Adipocyte (in vitro differentiated cells): Measurements from ENCODE around the gene GAS2L2.
"Not testable (repeated sequence)": the region's sequence is repeated elsewhere in the genome, so short reads cannot be mapped to it uniquely, and the experiment has no call there.

Experiments
- DNase-seq: peaks from one replicate; pipeline ENCODE4 v3.0.0-alpha.2; 2015; ENCODE audit warnings: low read depth
- H3K27me3 ChIP-seq: replicated peaks from 2 replicates; pipeline ENCODE4 v1.7.0; 2013; ENCODE audit warnings: mild to moderate bottlenecking, low read length, moderate library complexity; ENCODE audit not compliant: control insufficient read depth, insufficient read depth
- H3K36me3 ChIP-seq: 2 replicates; pipeline ENCODE4 v1.7.0; 2013; ENCODE audit warnings: low read length, mild to moderate bottlenecking, moderate library complexity; ENCODE audit not compliant: control insufficient read depth, insufficient read depth, severe bottlenecking
- H3K4me1 ChIP-seq: 2 replicates; pipeline ENCODE4 v1.7.0; 2013; ENCODE audit warnings: mild to moderate bottlenecking, low read length, moderate library complexity; ENCODE audit not compliant: control insufficient read depth, insufficient read depth
- H3K4me3 ChIP-seq: 2 replicates; pipeline ENCODE4 v1.7.0; 2013; ENCODE audit warnings: mild to moderate bottlenecking, low read length, moderate library complexity
- H3K9ac ChIP-seq: 2 replicates; pipeline ENCODE4 v1.7.0; 2013; ENCODE audit warnings: mild to moderate bottlenecking, low read length, moderate library complexity
- H3K9me3 ChIP-seq: 2 replicates; pipeline ENCODE4 v1.7.0; 2013; ENCODE audit warnings: mild to moderate bottlenecking, low read length, moderate library complexity; ENCODE audit not compliant: control insufficient read depth

GAS2L2 gene

DNA sequence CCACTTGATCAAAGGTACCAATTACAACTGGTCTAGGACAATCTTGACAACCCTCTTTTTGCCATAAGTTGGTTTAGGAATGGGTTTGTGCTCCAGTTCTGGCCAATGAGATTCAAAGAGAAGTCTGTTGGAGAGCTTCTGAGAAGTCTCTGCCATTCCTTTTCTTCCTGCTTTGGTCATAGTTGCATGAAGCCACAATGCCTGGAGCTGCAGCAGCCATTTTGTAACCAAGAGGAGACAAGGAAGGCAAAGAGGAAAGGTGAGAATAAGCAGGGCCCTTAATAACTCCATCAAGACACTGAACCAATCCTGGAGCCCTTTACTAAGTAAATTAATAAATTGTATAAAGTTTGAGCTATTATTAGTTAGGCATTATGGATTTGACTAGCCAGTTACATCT lies 4.2 kb upstream of the GAS2L2 start:
- peaks cover 13% of the 10 kb centered on the region for H3K4me1 ChIP-seq
- H3K27me3 ChIP-seq, result peaks cover 42% of the 10 kb centered on the region
- H3K4me3 ChIP-seq, result no peak overlapping the region
- DNase-seq, result no peak
- no peak overlapping the region for H3K9ac ChIP-seq
- H3K36me3 ChIP-seq, result no peaks in the 10 kb centered on the region
- H3K9me3 ChIP-seq, result peaks cover 4% of the 10 kb centered on the region

DNA sequence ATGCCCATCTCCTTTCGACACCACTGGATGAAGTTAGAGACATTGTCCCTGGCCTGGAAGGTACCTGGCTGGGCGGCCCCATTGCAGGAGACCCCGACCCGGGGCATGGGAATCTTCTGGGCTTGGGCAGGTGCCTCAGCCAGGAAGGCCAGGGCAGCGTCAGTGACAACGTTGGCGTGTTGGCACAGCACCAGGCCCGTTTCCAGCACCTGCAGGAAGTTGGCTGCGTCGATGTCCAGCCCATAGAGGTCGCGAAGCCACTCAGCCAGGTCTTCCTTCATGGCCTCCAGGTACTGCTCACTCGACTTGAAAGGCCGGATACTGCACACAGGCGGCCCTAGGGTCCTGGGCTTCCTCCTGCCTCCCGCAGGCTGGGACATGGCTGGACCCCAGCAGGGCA lies 568 bp downstream of the GAS2L2 start:
- no peaks in the 10 kb centered on the region for H3K36me3 ChIP-seq
- H3K9ac ChIP-seq, result peak overlapping the region; percentile 66
- H3K4me3 ChIP-seq, result peak overlapping the region; percentile 66
- peaks cover 4% of the 10 kb centered on the region for H3K9me3 ChIP-seq
- peaks cover 32% of the 10 kb centered on the region for H3K27me3 ChIP-seq
- peaks cover 38% of the 10 kb centered on the region for H3K4me1 ChIP-seq
- DNase-seq, result no peak

- H3K9me3 ChIP-seq, H3K36me3 ChIP-seq, DNase-seq, H3K4me3 ChIP-seq, H3K9ac ChIP-seq: not testable (repeated sequence)
- peaks cover 36% of the 10 kb centered on the region for H3K27me3 ChIP-seq
- H3K4me1 ChIP-seq, result peaks cover 38% of the 10 kb centered on the region
Observed at GRCh38 chr17:35751541-35751940, 1.5 kb downstream of the GAS2L2 start.

GRCh38 chr17:35750526-35751395 lies 2.3 kb downstream of the GAS2L2 start:
- Histone ChIP-seq H3K27me3 (peaks cover 43% of the 10 kb centered on the region), H3K9me3 (no peaks in the 10 kb centered on the region), H3K9ac (peak overlapping the region; percentile 46), H3K36me3 (no peaks in the 10 kb centered on the region), H3K4me3 (peak overlapping the region; percentile 11), H3K4me1 (peaks cover 38% of the 10 kb centered on the region)
- DNase-seq, result no peak

- Histone ChIP-seq H3K36me3 (no peaks in the 10 kb centered on the region), H3K9me3 (no peaks in the 10 kb centered on the region), H3K4me1 (peaks cover 38% of the 10 kb centered on the region), H3K4me3 (no peak overlapping the region), H3K27me3 (peaks cover 49% of the 10 kb centered on the region), H3K9ac (peak overlapping the region; percentile 46)
- DNase-seq, result peak; percentile 51
Observed at GRCh38 chr17:35749560-35750412, 3.3 kb downstream of the GAS2L2 start.

GRCh38 chr17:35748979-35749378 lies 4.1 kb downstream of the GAS2L2 start:
- no peaks in the 10 kb centered on the region for H3K36me3 ChIP-seq
- H3K4me3 ChIP-seq, result no peak overlapping the region
- no peak overlapping the region for H3K9ac ChIP-seq
- H3K27me3 ChIP-seq, result peaks cover 52% of the 10 kb centered on the region
- H3K9me3 ChIP-seq, result no peaks in the 10 kb centered on the region
- DNase-seq, result no peak
- peaks cover 38% of the 10 kb centered on the region for H3K4me1 ChIP-seq

DNA sequence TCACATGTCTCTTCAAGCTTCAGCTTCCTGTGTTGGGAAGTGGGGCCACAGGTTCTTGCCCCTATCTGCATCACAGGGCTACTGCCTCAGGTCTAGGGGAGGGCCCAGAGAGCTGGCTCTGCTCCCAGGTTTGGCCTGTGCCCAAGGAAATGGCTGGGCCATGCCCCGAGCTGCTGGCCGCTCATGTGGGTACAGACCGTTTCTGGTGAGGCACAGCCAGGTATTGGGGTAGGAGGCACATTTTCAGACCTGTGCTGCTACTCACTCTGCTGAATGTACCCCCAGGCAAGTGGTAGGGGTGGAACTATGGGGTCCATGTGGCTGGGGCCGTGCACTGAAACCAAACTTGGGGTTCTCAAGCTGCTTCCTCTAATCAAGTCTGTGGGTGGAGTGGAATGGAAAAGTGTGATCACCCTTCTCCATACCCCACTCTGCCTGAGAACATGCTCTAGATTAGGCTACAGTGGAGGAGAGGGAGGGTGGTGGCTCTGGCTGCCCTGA lies 4.6 kb downstream of the GAS2L2 start:
- no peaks in the 10 kb centered on the region for H3K36me3 ChIP-seq
- peaks cover 51% of the 10 kb centered on the region for H3K27me3 ChIP-seq
- H3K9ac ChIP-seq, result no peak overlapping the region
- DNase-seq, result no peak
- peaks cover 35% of the 10 kb centered on the region for H3K4me1 ChIP-seq
- H3K4me3 ChIP-seq, result no peak overlapping the region
- no peaks in the 10 kb centered on the region for H3K9me3 ChIP-seq

DNA sequence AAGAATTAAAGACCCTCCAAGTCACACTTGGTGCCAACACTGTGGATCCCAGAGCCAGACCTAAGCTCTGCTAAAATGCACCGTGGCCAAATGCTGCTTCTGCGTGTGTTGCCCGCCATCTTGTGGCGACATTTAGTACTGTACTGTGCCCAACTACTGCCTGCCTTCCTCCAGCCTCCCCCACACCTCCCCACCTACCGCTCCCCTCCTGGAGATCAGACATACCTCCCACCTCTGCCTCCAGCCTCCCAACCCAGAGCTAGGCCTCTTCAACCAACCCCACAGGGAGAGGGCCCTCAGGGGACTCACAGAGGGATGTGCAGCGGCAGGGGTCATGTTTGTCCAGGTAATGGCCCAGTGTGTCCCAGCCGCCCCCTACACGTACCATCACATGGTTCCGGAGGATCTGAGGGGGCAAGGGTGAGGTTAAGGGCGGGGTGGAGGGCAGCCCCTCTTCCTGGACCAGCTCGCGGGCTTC lies 5.5 kb downstream of the GAS2L2 start:
- peak; percentile 93 for DNase-seq
- Histone ChIP-seq H3K9me3 (no peaks in the 10 kb centered on the region), H3K36me3 (no peaks in the 10 kb centered on the region), H3K27me3 (peaks cover 59% of the 10 kb centered on the region), H3K4me1 (peaks cover 28% of the 10 kb centered on the region), H3K9ac (no peak overlapping the region), H3K4me3 (no peak overlapping the region)

GRCh38 chr17:35745749-35746320 lies 7.2 kb downstream of the GAS2L2 start:
- DNase-seq, result no peak
- Histone ChIP-seq H3K9me3 (peaks cover 3% of the 10 kb centered on the region), H3K4me1 (peaks cover 24% of the 10 kb centered on the region), H3K4me3 (no peak overlapping the region), H3K27me3 (peaks cover 72% of the 10 kb centered on the region), H3K36me3 (no peaks in the 10 kb centered on the region), H3K9ac (no peak overlapping the region)

DNA sequence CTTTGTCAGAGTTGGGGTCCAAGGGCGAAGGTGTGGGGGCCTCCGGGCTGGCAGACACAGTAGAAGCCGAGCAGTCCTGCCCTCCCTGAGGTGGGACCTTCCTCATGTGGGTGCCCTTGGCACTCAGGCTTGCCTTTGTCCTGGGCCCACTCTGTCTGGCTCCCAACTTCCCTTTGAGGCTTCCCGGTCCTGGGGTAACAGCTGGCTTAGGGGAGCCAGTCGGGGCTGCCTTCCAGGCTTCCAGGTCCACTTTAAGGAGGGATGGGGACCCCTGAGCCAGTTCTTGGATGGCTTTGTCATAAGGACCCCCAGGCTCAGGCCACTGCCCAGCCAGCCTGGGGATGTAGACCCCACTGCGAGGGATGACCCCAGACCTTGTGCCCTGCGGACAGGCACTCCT lies 7.8 kb downstream of the GAS2L2 start:
- peaks cover 73% of the 10 kb centered on the region for H3K27me3 ChIP-seq
- peaks cover 19% of the 10 kb centered on the region for H3K4me1 ChIP-seq
- no peak for DNase-seq
- no peak overlapping the region for H3K9ac ChIP-seq
- no peak overlapping the region for H3K4me3 ChIP-seq
- H3K9me3 ChIP-seq, result peaks cover 5% of the 10 kb centered on the region
- H3K36me3 ChIP-seq, result no peaks in the 10 kb centered on the region

- H3K27me3 ChIP-seq, result peaks cover 75% of the 10 kb centered on the region
- no peak for DNase-seq
- no peaks in the 10 kb centered on the region for H3K36me3 ChIP-seq
Observed at GRCh38 chr17:35744830-35745229, 8.2 kb downstream of the GAS2L2 start.

More at GRCh38 chr17:35744830-35745229, 8.2 kb downstream of the GAS2L2 start:
- H3K4me1 ChIP-seq, result peaks cover 15% of the 10 kb centered on the region
- H3K9me3 ChIP-seq, result peaks cover 5% of the 10 kb centered on the region
- H3K9ac ChIP-seq, result no peak overlapping the region
- no peak overlapping the region for H3K4me3 ChIP-seq
